Nephron progenitor cell (in vitro differentiated cells): ENCODE results near the gene COIL.
A peak's percentile ranks its signal among the peaks of the same experiment; 100 is the strongest.
"Not testable (repeated sequence)": the region's sequence is repeated elsewhere in the genome, so short reads cannot be mapped to it uniquely, and the experiment has no call there.

Experiments used
- DNase-seq: peaks from one replicate; pipeline ENCODE4 v3.0.0; 2021
- H3K27ac Mint-ChIP-seq: 2 replicates; pipeline ENCODE4 v1.8.0; 2021; ENCODE audit warnings: mild to moderate bottlenecking, moderate library complexity, mixed read lengths
- H3K27me3 Mint-ChIP-seq: 2 replicates; pipeline ENCODE4 v1.8.0; 2021; ENCODE audit warnings: mild to moderate bottlenecking, low read depth, mixed read lengths; ENCODE audit not compliant: poor library complexity
- H3K36me3 Mint-ChIP-seq: 2 replicates; pipeline ENCODE4 v1.8.0; 2021; ENCODE audit warnings: low read depth, mixed read lengths
- H3K4me1 Mint-ChIP-seq: 2 replicates; pipeline ENCODE4 v1.8.0; 2021; ENCODE audit warnings: mixed read lengths
- H3K4me3 Mint-ChIP-seq: 2 replicates; pipeline ENCODE4 v1.8.0; 2021; ENCODE audit warnings: mild to moderate bottlenecking, moderate library complexity, mixed read lengths
- H3K9me3 Mint-ChIP-seq: 2 replicates; pipeline ENCODE4 v1.8.0; 2021; ENCODE audit warnings: mild to moderate bottlenecking, moderate library complexity, mixed read lengths
- CTCF ChIP-seq: fragments of 200-600 bp; sonication (generic); IDR thresholded peaks from 2 replicates; pipeline ENCODE4 v1.5.0; 2021; ENCODE audit warnings: antibody characterized with exemption

Gene COIL

GRCh38 chr17:56966338-56966737 is 5.5 kb upstream of the COIL start:
- Mint-ChIP-seq H3K4me3 (no peak overlapping the region), H3K36me3 (no peaks in the 10 kb centered on the region), H3K27me3 (peaks cover 4% of the 10 kb centered on the region), H3K9me3 (peaks cover 14% of the 10 kb centered on the region), H3K4me1 (peaks cover under 1% of the 10 kb centered on the region), H3K27ac (no peak overlapping the region)
- TF ChIP-seq CTCF: no peak
- no peak for DNase-seq

- not testable (repeated sequence) for H3K27ac Mint-ChIP-seq, H3K27me3 Mint-ChIP-seq, H3K9me3 Mint-ChIP-seq, H3K36me3 Mint-ChIP-seq, H3K4me1 Mint-ChIP-seq, DNase-seq, H3K4me3 Mint-ChIP-seq
Measured at GRCh38 chr17:56965681-56966080, 4.8 kb upstream of the COIL start.

- not testable (repeated sequence) for H3K9me3 Mint-ChIP-seq, H3K4me3 Mint-ChIP-seq, H3K27me3 Mint-ChIP-seq, H3K4me1 Mint-ChIP-seq, DNase-seq, H3K36me3 Mint-ChIP-seq
- H3K27ac Mint-ChIP-seq: peak overlapping the region; percentile 46
Measured at GRCh38 chr17:56965241-56965640, 4.4 kb upstream of the COIL start.

GRCh38 chr17:56956992-56957391 is 3.9 kb downstream of the COIL start:
- peaks cover 3% of the 10 kb centered on the region for H3K27me3 Mint-ChIP-seq

GRCh38 chr17:56949595-56949994 is 11.3 kb downstream of the COIL start:
- Mint-ChIP-seq H3K36me3 (peaks cover 71% of the 10 kb centered on the region), H3K27ac (peak overlapping the region; percentile 41), H3K4me3 (no peak overlapping the region), H3K4me1 (peaks cover 12% of the 10 kb centered on the region), H3K27me3 (peaks cover under 1% of the 10 kb centered on the region), H3K9me3 (no peaks in the 10 kb centered on the region)
- no peak for TF ChIP-seq CTCF
- no peak for DNase-seq

More at GRCh38 chr17:56956992-56957391, 3.9 kb downstream of the COIL start:
- H3K9me3 Mint-ChIP-seq: no peaks in the 10 kb centered on the region
- no peak for TF ChIP-seq CTCF
- no peak overlapping the region for H3K27ac Mint-ChIP-seq
- no peak overlapping the region for H3K4me3 Mint-ChIP-seq
- H3K36me3 Mint-ChIP-seq: peaks cover 21% of the 10 kb centered on the region
- H3K4me1 Mint-ChIP-seq: peaks cover 23% of the 10 kb centered on the region
- no peak for DNase-seq

- no peak overlapping the region for H3K27ac Mint-ChIP-seq
- H3K36me3 Mint-ChIP-seq: peaks cover 79% of the 10 kb centered on the region
Measured at GRCh38 chr17:56948491-56948890, 12.4 kb downstream of the COIL start.

More at GRCh38 chr17:56948491-56948890, 12.4 kb downstream of the COIL start:
- peaks cover 12% of the 10 kb centered on the region for H3K4me1 Mint-ChIP-seq
- DNase-seq: no peak
- TF ChIP-seq CTCF: no peak
- H3K27me3 Mint-ChIP-seq: peaks cover 4% of the 10 kb centered on the region
- no peak overlapping the region for H3K4me3 Mint-ChIP-seq
- no peaks in the 10 kb centered on the region for H3K9me3 Mint-ChIP-seq
